GM10266 (cell line): Measurements from ENCODE around the gene AHCYL2.
"Not testable (repeated sequence)": the region's sequence is repeated elsewhere in the genome, so short reads cannot be mapped to it uniquely, and the experiment has no call there.

Experiments
- DNase-seq: peaks from one replicate; pipeline ENCODE4 v3.0.0; 2012; ENCODE audit errors: extremely low spot score
- TF ChIP-seq, protein P1 (sequence below): IDR thresholded peaks from 2 replicates; pipeline ENCODE4 v1.5.1; 2012; ENCODE audit warnings: mild to moderate bottlenecking, low read depth; ENCODE audit not compliant: control insufficient read depth, insufficient read depth; ENCODE audit errors: missing control alignments

Gene AHCYL2

GRCh38 chr7:129298268-129298893, 73.6 kb downstream of the AHCYL2 start:
- TF ChIP-seq, protein P1, sequence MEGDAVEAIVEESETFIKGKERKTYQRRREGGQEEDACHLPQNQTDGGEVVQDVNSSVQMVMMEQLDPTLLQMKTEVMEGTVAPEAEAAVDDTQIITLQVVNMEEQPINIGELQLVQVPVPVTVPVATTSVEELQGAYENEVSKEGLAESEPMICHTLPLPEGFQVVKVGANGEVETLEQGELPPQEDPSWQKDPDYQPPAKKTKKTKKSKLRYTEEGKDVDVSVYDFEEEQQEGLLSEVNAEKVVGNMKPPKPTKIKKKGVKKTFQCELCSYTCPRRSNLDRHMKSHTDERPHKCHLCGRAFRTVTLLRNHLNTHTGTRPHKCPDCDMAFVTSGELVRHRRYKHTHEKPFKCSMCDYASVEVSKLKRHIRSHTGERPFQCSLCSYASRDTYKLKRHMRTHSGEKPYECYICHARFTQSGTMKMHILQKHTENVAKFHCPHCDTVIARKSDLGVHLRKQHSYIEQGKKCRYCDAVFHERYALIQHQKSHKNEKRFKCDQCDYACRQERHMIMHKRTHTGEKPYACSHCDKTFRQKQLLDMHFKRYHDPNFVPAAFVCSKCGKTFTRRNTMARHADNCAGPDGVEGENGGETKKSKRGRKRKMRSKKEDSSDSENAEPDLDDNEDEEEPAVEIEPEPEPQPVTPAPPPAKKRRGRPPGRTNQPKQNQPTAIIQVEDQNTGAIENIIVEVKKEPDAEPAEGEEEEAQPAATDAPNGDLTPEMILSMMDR = peak; percentile 65
- DNase-seq = peak; percentile 33

- TF ChIP-seq, protein P1 = no peak
- no peak for DNase-seq
Measured at GRCh38 chr7:129299889-129300288, 75.1 kb downstream of the AHCYL2 start.

- DNase-seq = not testable (repeated sequence)
Measured at GRCh38 chr7:129300299-129300698, 75.5 kb downstream of the AHCYL2 start.

DNA sequence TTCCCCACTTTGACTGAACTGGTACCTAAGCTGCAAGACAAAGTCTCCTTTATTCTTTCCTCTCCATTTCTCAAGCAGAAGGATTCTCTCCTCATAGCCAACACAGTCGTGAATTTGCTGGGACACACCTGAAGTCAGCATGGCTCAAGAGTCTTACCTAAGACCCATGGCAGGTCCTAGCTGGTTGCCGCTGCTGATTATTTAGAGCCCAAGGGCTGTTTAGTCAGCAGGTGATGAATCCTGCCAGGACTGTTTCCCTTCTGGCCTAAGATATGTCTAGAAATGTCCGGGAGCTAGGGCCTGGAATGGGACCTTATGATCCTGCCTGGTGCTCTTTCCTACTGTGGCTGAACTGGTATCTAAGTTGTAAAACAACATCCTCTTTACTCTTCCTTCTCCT, 82.8 kb downstream of the AHCYL2 start:
- TF ChIP-seq, protein P1 = no peak
- no peak for DNase-seq

- DNase-seq = no peak
- TF ChIP-seq, protein P1 = no peak
Measured at GRCh38 chr7:129308047-129308446, 83.2 kb downstream of the AHCYL2 start.

GRCh38 chr7:129311429-129311828, 86.6 kb downstream of the AHCYL2 start:
- no peak for DNase-seq
- TF ChIP-seq, protein P1 = no peak

DNA sequence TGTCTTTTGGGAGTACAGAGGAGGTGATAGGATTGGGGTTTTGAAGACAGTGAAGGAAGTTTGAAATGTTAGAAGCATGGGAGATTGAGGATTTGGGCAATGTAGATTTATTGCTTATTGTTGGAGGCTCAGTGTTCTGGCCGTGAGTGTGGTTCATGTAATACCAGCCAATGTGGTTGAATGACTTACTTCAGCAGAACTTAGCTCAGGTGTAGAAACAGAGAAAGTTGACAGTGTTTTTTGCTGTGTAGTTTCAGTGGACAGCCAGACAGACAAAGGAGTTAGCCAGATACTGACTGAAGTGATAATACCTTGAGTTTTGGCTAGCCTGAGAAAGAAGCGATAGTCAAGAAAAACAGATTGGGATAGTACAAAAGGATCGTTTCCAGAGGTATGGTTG, 88.5 kb downstream of the AHCYL2 start:
- DNase-seq = no peak
- TF ChIP-seq, protein P1 = no peak

GRCh38 chr7:129315960-129316359, 91.1 kb downstream of the AHCYL2 start:
- TF ChIP-seq, protein P1 = no peak
- DNase-seq = no peak
